AG04449 (cell line): ENCODE results near the gene HOMER2.

Experiments
- CTCF ChIA-PET: fragments of 350-600 bp; formaldehyde crosslinking; extraction: SDS; loops from one replicate; lab custom pipeline; 2021; ENCODE audit warnings: antibody characterized with exemption; lab: Yijun Ruan, JAX
- POLR2A ChIA-PET: fragments of 400-600, 350-600 bp; formaldehyde crosslinking; extraction: SDS; loops from one replicate; lab custom pipeline; 2020; ENCODE audit warnings: antibody characterized with exemption, inconsistent platforms; lab: Yijun Ruan, JAX
- DNase-seq: peaks from one replicate; pipeline ENCODE4 v3.0.0-alpha.2; 2010; ENCODE audit warnings: low read depth, low spot score
- H3K4me3 ChIP-seq: 2 replicates; pipeline ENCODE4 v1.5.1; 2011; ENCODE audit warnings: low read depth, mild to moderate bottlenecking, control low read depth, low read length
- CTCF ChIP-seq: IDR thresholded peaks from one replicate; pipeline ENCODE4 v1.5.1; 2011; ENCODE audit warnings: mild to moderate bottlenecking, moderate library complexity, low read length, control low read depth, inconsistent platforms; ENCODE audit not compliant: insufficient read depth; ENCODE audit errors: missing control alignments

Gene HOMER2

GRCh38 chr15:82838096-82838735, 114.3 kb downstream of the HOMER2 start:
- CTCF ChIA-PET = interaction anchor here (2.4 kb wide), 1 partner anchor 12 kb away, joined by 10 read pairs; no protein-coding TSS in a partner anchor
- POLR2A ChIA-PET = no interaction called here
- no peak for DNase-seq
- no peak for TF ChIP-seq CTCF
- no peak overlapping the region for H3K4me3 ChIP-seq

- POLR2A ChIA-PET = no interaction called here
- CTCF ChIA-PET = interaction anchor here (1.9 kb wide), 1 partner anchor 14 kb away, joined by 5 read pairs; no protein-coding TSS in a partner anchor
- H3K4me3 ChIP-seq = no peak overlapping the region
These were observed 117.1 kb downstream of the HOMER2 start for GRCh38 chr15:82835391-82835917.

GRCh38 chr15:82833362-82833682, 119.2 kb downstream of the HOMER2 start:
- H3K4me3 ChIP-seq = no peak overlapping the region
- TF ChIP-seq CTCF = no peak
- ChIA-PET CTCF (interaction anchor here (1.0 to 1.4 kb wide), 2 partner anchors 167 to 178 kb away, joined by 3 to 7 read pairs; partner anchors contain the start of gene C15orf40), POLR2A (interaction anchor here (1.2 kb wide), 2 partner anchors 83 to 293 kb away, joined by 3 to 4 read pairs; partner anchors contain the start of gene RPS17)
- no peak for DNase-seq

More at GRCh38 chr15:82835391-82835917, 117.1 kb downstream of the HOMER2 start:
- DNase-seq = no peak
- TF ChIP-seq CTCF = no peak

- no peak overlapping the region for H3K4me3 ChIP-seq
- POLR2A ChIA-PET = interaction anchor here (1.1 to 1.2 kb wide), 4 partner anchors 19 to 292 kb away, joined by 3 to 4 read pairs (median 4); partner anchors contain the start of genes RAMAC and RPS17
- peak; percentile 53 for DNase-seq
- TF ChIP-seq CTCF = no peak
- CTCF ChIA-PET = interaction anchor here (0.7 to 1.4 kb wide), 4 partner anchors 18 to 178 kb away, joined by 3 to 7 read pairs (median 4); partner anchors contain the start of gene C15orf40
These were observed 119.7 kb downstream of the HOMER2 start for GRCh38 chr15:82832601-82833361.

- no peak overlapping the region for H3K4me3 ChIP-seq
- CTCF ChIA-PET = interaction anchor here (0.7 to 1.4 kb wide), 4 partner anchors 18 to 179 kb away, joined by 3 to 7 read pairs (median 4); partner anchors contain the start of gene C15orf40
These were observed 120.5 kb downstream of the HOMER2 start for GRCh38 chr15:82831894-82832600.

More at GRCh38 chr15:82831894-82832600, 120.5 kb downstream of the HOMER2 start:
- TF ChIP-seq CTCF = no peak
- no peak for DNase-seq
- POLR2A ChIA-PET = interaction anchor here (1.1 to 1.2 kb wide), 4 partner anchors 20 to 292 kb away, joined by 3 to 4 read pairs (median 4); partner anchors contain the start of genes RAMAC and RPS17
